HepG2 (cell line): Measurements from ENCODE around the gene EIF5A2.
"Not testable (repeated sequence)": the region's sequence is repeated elsewhere in the genome, so short reads cannot be mapped to it uniquely, and the experiment has no call there.

Source experiments
- CTCF ChIP-seq: sonication (generic); formaldehyde crosslinking; IDR thresholded peaks from 2 replicates; pipeline ENCODE4 v1.5.0; 2020; ENCODE audit warnings: mild to moderate bottlenecking, missing genetic modification reagents, moderate library complexity
- IRX3 ChIP-seq: sonication (generic); formaldehyde crosslinking; IDR thresholded peaks from 2 replicates; pipeline ENCODE4 v1.8.1; 2023; ENCODE audit warnings: mild to moderate bottlenecking, low read depth, missing genetic modification reagents, borderline replicate concordance
- POLR2A ChIP-seq, 2 experiments: IDR thresholded peaks; 2 replicates each; pipeline ENCODE4 v1.6.1; 2011; ENCODE audit warnings: low read depth in 2 of 2, low read length in 2 of 2, mild to moderate bottlenecking in 1 of 2, moderate library complexity in 1 of 2; ENCODE audit not compliant: insufficient read depth in 1 of 2
- RARA ChIP-seq: IDR thresholded peaks from 2 replicates; pipeline ENCODE4 v1.6.1; 2016; ENCODE audit warnings: missing genetic modification reagents, missing compliant biosample characterization
- SIN3A ChIP-seq: IDR thresholded peaks from 2 replicates; pipeline ENCODE4 v1.6.1; 2011; ENCODE audit warnings: low read depth, mild to moderate bottlenecking, control low read depth, low read length, borderline replicate concordance
- SRY ChIP-seq: sonication (generic); formaldehyde crosslinking; IDR thresholded peaks from 2 replicates; pipeline ENCODE4 v1.8.0; 2022; ENCODE audit warnings: mild to moderate bottlenecking, missing genetic modification reagents
- YY1 ChIP-seq: IDR thresholded peaks from 2 replicates; pipeline ENCODE4 v1.6.1; 2011; ENCODE audit warnings: low read length, low read depth, moderate library complexity, mild to moderate bottlenecking; ENCODE audit not compliant: insufficient read depth, insufficient replicate concordance
- ZBTB33 ChIP-seq: sonication (generic); formaldehyde crosslinking; IDR thresholded peaks from 2 replicates; pipeline ENCODE4 v1.4.0; 2020; ENCODE audit warnings: missing genetic modification reagents
- ZBTB8A ChIP-seq: sonication (generic); formaldehyde crosslinking; IDR thresholded peaks from 2 replicates; pipeline ENCODE4 v1.4.0; 2020; ENCODE audit warnings: mild to moderate bottlenecking, low read depth, missing genetic modification reagents, borderline replicate concordance
- ZNF362 ChIP-seq: sonication (generic); formaldehyde crosslinking; IDR thresholded peaks from 2 replicates; pipeline ENCODE4 v1.4.0; 2020; ENCODE audit warnings: missing genetic modification reagents, mild to moderate bottlenecking, borderline replicate concordance
- ZNF790 ChIP-seq: sonication (generic); formaldehyde crosslinking; IDR thresholded peaks from 2 replicates; pipeline ENCODE4 v1.8.0; 2022; ENCODE audit warnings: missing genetic modification reagents, mild to moderate bottlenecking, borderline replicate concordance

GRCh38 chr3:170933039-170933438, 24.6 kb upstream of the EIF5A2 start:
- TF ChIP-seq POLR2A (IDR thresholded peaks at IDR 0.05; ENCODE audit: insufficient read depth in 1 of 2, low read depth in 2 of 2, low read length in 2 of 2); SRY (CRISPR knock-in tag); ZBTB8A; YY1; IRX3 (CRISPR knock-in tag); RARA (CRISPR knock-in tag); CTCF; ZNF790 (CRISPR knock-in tag); SIN3A; ZBTB33 (CRISPR knock-in tag); ZNF362 (CRISPR knock-in tag): not testable (repeated sequence)
